A673 (cell line): ENCODE data around the gene MET. TPM values are rescaled to one million over a fixed set of nuclear protein-coding genes. Genes with fewer than 3 reads are reported as not detected.

ENCODE experiments used
- BruUV-seq: library from RNA; stranded (reverse); fragments of 400-500 nt; replicated peaks from 2 replicates; lab custom pipeline; 2021; lab: Mats Ljungman, UMichigan
- CTCF ChIA-PET: fragments of 300-600 bp; sonication (Branson Sonifier 250); formaldehyde crosslinking; loops from one replicate; lab custom pipeline; 2022; ENCODE audit warnings: antibody characterized with exemption; lab: Charles Lee
- POLR2A ChIA-PET: fragments of 300-600 bp; sonication (Branson Sonifier 250); formaldehyde crosslinking; loops from one replicate; lab custom pipeline; 2022; ENCODE audit warnings: antibody characterized with exemption; ENCODE audit not compliant: low non-redundant PET; lab: Charles Lee
- DNase-seq: peaks from one replicate; pipeline ENCODE4 v3.0.0-alpha.2; 2015; ENCODE audit warnings: low spot score
- H3K27ac ChIP-seq: fragments of 200-600 bp; sonication (generic); 2 replicates; pipeline ENCODE4 v1.5.1; 2016; ENCODE audit warnings: mixed run types, low read depth, mild to moderate bottlenecking, mixed read lengths, antibody characterized with exemption, low read length; ENCODE audit not compliant: poor library complexity, severe bottlenecking
- H3K27me3 ChIP-seq: fragments of 200-600 bp; sonication (generic); replicated peaks from 2 replicates; pipeline ENCODE4 v1.6.1; 2017; ENCODE audit warnings: mixed run types, low read depth, mild to moderate bottlenecking, mixed read lengths, antibody characterized with exemption, low read length; ENCODE audit not compliant: insufficient read depth, poor library complexity
- H3K36me3 ChIP-seq: fragments of 200-600 bp; sonication (generic); 2 replicates; pipeline ENCODE4 v1.6.1; 2016; ENCODE audit warnings: mixed run types, mild to moderate bottlenecking, mixed read lengths, antibody characterized with exemption, low read length; ENCODE audit not compliant: insufficient read depth, poor library complexity, severe bottlenecking
- H3K4me1 ChIP-seq: fragments of 200-600 bp; sonication (generic); 2 replicates; pipeline ENCODE4 v1.6.1; 2017; ENCODE audit warnings: mixed run types, mild to moderate bottlenecking, mixed read lengths, antibody characterized with exemption, low read length; ENCODE audit not compliant: insufficient read depth, poor library complexity, severe bottlenecking
- H3K4me3 ChIP-seq: fragments of 200-600 bp; sonication (generic); 2 replicates; pipeline ENCODE4 v1.5.1; 2016; ENCODE audit warnings: low read depth, mixed run types, mild to moderate bottlenecking, mixed read lengths, low read length; ENCODE audit not compliant: poor library complexity, severe bottlenecking
- H3K9me3 ChIP-seq: fragments of 200-600 bp; sonication (generic); 2 replicates; pipeline ENCODE4 v1.6.1; 2016; ENCODE audit warnings: mixed run types, low read depth, mild to moderate bottlenecking, mixed read lengths, antibody characterized with exemption, low read length; ENCODE audit not compliant: poor library complexity, severe bottlenecking
- EZH2 ChIP-seq: fragments of 200-600 bp; sonication (generic); IDR thresholded peaks from 2 replicates; pipeline ENCODE4 v1.6.1; 2017; ENCODE audit warnings: borderline replicate concordance, low read depth, mild to moderate bottlenecking, mixed read lengths, antibody characterized with exemption, low read length; ENCODE audit not compliant: poor library complexity, severe bottlenecking
- intact Hi-C: fragments of 100-400 bp; cut with micrococcal nuclease; formaldehyde crosslinking; loops from one replicate; pipeline ENCODE4 v1.10.0; 2022; ENCODE audit not compliant: unreplicated experiment
- total RNA-seq: library from RNA; stranded (reverse); gene quantifications from 2 replicates; pipeline ENCODE4 v1.2.3, GENCODE V29; 2021
- TF ChIP-seq, protein P1 (sequence below): fragments of 300-800, 200-600 bp; sonication (generic); conservative IDR thresholded peaks from 2 replicates; pipeline ENCODE4 v1.5.1; 2017; ENCODE audit warnings: low read depth, mild to moderate bottlenecking, antibody characterized with exemption, low read length, moderate library complexity, mixed read lengths

The MET gene
- total RNA-seq, 1 experiment from 2014 or later = 6.8 TPM

DNA sequence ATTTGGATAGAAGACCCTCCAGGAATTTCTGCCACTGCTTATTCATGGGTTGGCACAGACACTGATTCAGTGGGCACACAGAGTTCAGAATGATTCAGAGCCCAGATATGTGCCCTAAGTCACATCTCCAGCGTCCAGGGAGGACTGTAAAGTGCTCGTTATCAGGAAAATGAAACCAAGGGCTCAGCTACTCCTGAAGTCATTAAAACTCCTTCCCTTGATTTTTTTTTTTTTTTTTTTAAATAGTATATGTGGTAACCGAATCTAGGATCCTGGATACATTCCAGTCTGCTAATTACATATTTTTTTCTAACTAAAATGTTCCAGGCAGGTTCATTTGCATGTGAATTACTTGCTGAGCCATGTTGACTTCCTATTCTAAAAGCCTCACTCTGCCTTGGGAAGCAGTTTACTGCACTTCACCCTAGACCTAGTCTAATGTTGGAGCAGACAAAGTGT, 34.7 kb downstream of the MET start:
- H3K27ac ChIP-seq = peak overlapping the region; percentile 45
- CTCF ChIA-PET = no interaction called here
- peak; percentile 54 for DNase-seq
- BruUV-seq = no TSS peak
- intact Hi-C loops = no loop called here
- TF ChIP-seq, protein P1, sequence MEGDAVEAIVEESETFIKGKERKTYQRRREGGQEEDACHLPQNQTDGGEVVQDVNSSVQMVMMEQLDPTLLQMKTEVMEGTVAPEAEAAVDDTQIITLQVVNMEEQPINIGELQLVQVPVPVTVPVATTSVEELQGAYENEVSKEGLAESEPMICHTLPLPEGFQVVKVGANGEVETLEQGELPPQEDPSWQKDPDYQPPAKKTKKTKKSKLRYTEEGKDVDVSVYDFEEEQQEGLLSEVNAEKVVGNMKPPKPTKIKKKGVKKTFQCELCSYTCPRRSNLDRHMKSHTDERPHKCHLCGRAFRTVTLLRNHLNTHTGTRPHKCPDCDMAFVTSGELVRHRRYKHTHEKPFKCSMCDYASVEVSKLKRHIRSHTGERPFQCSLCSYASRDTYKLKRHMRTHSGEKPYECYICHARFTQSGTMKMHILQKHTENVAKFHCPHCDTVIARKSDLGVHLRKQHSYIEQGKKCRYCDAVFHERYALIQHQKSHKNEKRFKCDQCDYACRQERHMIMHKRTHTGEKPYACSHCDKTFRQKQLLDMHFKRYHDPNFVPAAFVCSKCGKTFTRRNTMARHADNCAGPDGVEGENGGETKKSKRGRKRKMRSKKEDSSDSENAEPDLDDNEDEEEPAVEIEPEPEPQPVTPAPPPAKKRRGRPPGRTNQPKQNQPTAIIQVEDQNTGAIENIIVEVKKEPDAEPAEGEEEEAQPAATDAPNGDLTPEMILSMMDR = no peak
- no peak for TF ChIP-seq EZH2
- H3K36me3 ChIP-seq = no peaks in the 10 kb centered on the region
- POLR2A ChIA-PET = interaction anchor here (0.6 kb wide), 1 partner anchor 62 kb away, joined by 6 read pairs; no protein-coding TSS in a partner anchor
- peak overlapping the region; percentile 11 for H3K4me3 ChIP-seq
- no peaks in the 10 kb centered on the region for H3K27me3 ChIP-seq
- H3K9me3 ChIP-seq = no peaks in the 10 kb centered on the region
- H3K4me1 ChIP-seq = peaks cover 10% of the 10 kb centered on the region

DNA sequence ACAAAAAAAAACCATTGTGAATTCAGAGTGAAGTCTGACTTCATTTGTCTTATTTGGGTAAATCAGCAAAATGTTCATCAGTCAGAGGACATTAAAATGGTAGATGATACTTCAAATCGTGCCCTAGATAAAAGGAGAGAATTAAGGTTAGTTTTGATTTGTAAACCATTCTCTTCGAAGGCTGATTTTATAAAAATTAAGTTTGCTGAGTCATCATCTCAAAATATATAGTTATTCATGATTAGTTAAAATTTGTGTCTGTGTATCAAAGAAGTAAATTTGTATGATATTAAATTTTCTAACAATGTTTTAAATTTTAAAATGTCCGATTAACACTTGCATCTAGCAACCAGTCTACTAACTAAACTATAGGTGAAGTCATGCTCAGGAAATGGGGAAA, 35.3 kb downstream of the MET start:
- Histone ChIP-seq H3K4me1 (peaks cover 10% of the 10 kb centered on the region), H3K9me3 (no peaks in the 10 kb centered on the region), H3K4me3 (peak overlapping the region; percentile 11), H3K27me3 (no peaks in the 10 kb centered on the region), H3K27ac (peak overlapping the region; percentile 45), H3K36me3 (no peaks in the 10 kb centered on the region)
- ChIA-PET CTCF (no interaction called here), POLR2A (no interaction called here)
- BruUV-seq = no TSS peak
- intact Hi-C loops = no loop called here
- DNase-seq = no peak
- TF ChIP-seq, protein P1 = no peak
- TF ChIP-seq EZH2 = no peak

DNA sequence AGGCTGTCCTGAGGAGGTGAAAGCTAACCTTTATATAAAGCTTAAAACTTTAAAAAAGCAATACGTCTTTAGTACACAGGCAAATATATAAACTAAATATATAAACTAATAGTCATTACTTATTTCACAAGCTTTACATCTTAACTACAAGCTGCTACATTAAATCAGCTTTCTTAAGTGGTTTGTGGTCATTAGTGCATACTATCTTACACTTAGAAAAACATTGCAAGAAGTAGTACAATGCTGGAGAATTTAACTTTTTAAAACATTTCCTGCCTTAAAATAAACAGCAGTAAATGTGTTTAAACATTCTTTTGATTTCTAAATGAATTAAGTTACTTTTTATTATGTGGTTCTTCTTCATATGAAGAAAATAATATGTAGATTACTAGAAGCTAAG, 36.3 kb downstream of the MET start:
- CTCF ChIA-PET = no interaction called here
- POLR2A ChIA-PET = no interaction called here
- intact Hi-C loops = no loop called here

More for the DNA sequence above, 36.3 kb downstream of the MET start:
- Histone ChIP-seq H3K27me3 (no peaks in the 10 kb centered on the region), H3K4me3 (no peak overlapping the region), H3K27ac (no peak overlapping the region), H3K4me1 (peaks cover 10% of the 10 kb centered on the region), H3K36me3 (no peaks in the 10 kb centered on the region), H3K9me3 (no peaks in the 10 kb centered on the region)
- TF ChIP-seq, protein P1 = no peak
- no peak for DNase-seq
- BruUV-seq = no TSS peak
